GM12878 (cell line): ENCODE measurements around the gene PRKG1. TPM values are rescaled to one million over a fixed set of nuclear protein-coding genes. Genes with fewer than 3 reads are reported as not detected.

ENCODE experiments used
- ATAC-seq: fragments of 200-7000 bp; cut with Tn5 transposase; 3 replicates; pipeline ENCODE4 v1.9.1; 2020; ENCODE audit warnings: mild to moderate bottlenecking, moderate library complexity
- BruUV-seq: library from RNA; stranded (reverse); fragments of 400-500 nt; replicated peaks from 2 replicates; lab custom pipeline; 2021; lab: Mats Ljungman, UMichigan
- CTCF ChIA-PET: fragments of 300-600 bp; sonication (Branson Sonifier 250); formaldehyde crosslinking; extraction: SDS; loops from one replicate; lab custom pipeline; 2021; ENCODE audit warnings: inconsistent platforms; lab: Yijun Ruan, JAX
- POLR2A ChIA-PET: fragments of 350-600 bp; formaldehyde crosslinking; extraction: SDS; loops from one replicate; lab custom pipeline; 2021; ENCODE audit warnings: inconsistent platforms; lab: Charles Lee
- RAD21 ChIA-PET: fragments of 300-600 bp; sonication (Branson Sonifier 250); formaldehyde crosslinking; loops from one replicate; lab custom pipeline; 2023; ENCODE audit warnings: antibody characterized with exemption; ENCODE audit not compliant: unreplicated experiment; lab: Charles Lee
- SMC1A ChIA-PET: fragments of 300-600 bp; sonication (Branson Sonifier 250); formaldehyde crosslinking; loops from one replicate; lab custom pipeline; 2023; ENCODE audit not compliant: unreplicated experiment, uncharacterized antibody; lab: Charles Lee
- DNase-seq: peaks from one replicate; pipeline ENCODE4 v3.0.0-alpha.2; 2011; ENCODE audit warnings: low read depth, low spot score
- FAIRE-seq: peaks from 3 replicates; lab custom pipeline; 2011; peaks lifted over from hg19 to GRCh38; lab: Jason Lieb, UNC
- H2AFZ ChIP-seq: 2 replicates; pipeline ENCODE4 v1.6.0; 2011; ENCODE audit warnings: low read depth, low read length, control low read depth; ENCODE audit not compliant: control insufficient read depth
- H3K27ac ChIP-seq: 2 replicates; pipeline ENCODE4 v1.5.1; 2011; ENCODE audit warnings: control low read depth; ENCODE audit not compliant: control insufficient read depth, insufficient read depth
- H3K27me3 ChIP-seq, 2 experiments: replicated peaks in 1 of 2; 2 replicates each; pipeline versions ENCODE4 v1.6.0 to v1.6.1; 2011; ENCODE audit warnings: low read length in 1 of 2; ENCODE audit not compliant: control insufficient read depth in 2 of 2, insufficient read depth in 2 of 2
- H3K36me3 ChIP-seq, 2 experiments: 2 replicates each; pipeline ENCODE4 v1.5.1; 2011; ENCODE audit warnings: low read length in 1 of 2; ENCODE audit not compliant: control insufficient read depth in 2 of 2, insufficient read depth in 2 of 2
- H3K4me1 ChIP-seq: 2 replicates; pipeline ENCODE4 v1.6.1; 2011; ENCODE audit warnings: mild to moderate bottlenecking, low read length, moderate library complexity, mixed read lengths; ENCODE audit not compliant: control insufficient read depth, insufficient read depth
- H3K4me2 ChIP-seq: 2 replicates; pipeline ENCODE4 v1.6.0; 2011; ENCODE audit warnings: control low read depth; ENCODE audit not compliant: control insufficient read depth, insufficient read depth
- H3K4me3 ChIP-seq: fragments of 200-600 bp; sonication (generic); 2 replicates; pipeline ENCODE4 v1.5.1; 2016
- H3K79me2 ChIP-seq: 2 replicates; pipeline ENCODE4 v1.6.0; 2011; ENCODE audit warnings: low read length; ENCODE audit not compliant: control insufficient read depth, insufficient read depth
- H3K9ac ChIP-seq: 2 replicates; pipeline ENCODE4 v1.8.0; 2011; ENCODE audit warnings: low read length, control low read depth, mixed read lengths; ENCODE audit not compliant: control insufficient read depth, insufficient read depth
- H3K9me3 ChIP-seq: replicated peaks from 3 replicates; pipeline ENCODE4 v1.5.1; 2011; ENCODE audit warnings: mild to moderate bottlenecking, low read length; ENCODE audit not compliant: control insufficient read depth, insufficient read depth
- H4K20me1 ChIP-seq: 2 replicates; pipeline ENCODE4 v1.6.0; 2011; ENCODE audit not compliant: control insufficient read depth, insufficient read depth
- BCL11A ChIP-seq: IDR thresholded peaks from 2 replicates; pipeline ENCODE4 v1.6.1; 2011; ENCODE audit warnings: low read depth, low read length
- FOS ChIP-seq: IDR thresholded peaks from 3 replicates; pipeline ENCODE4 v1.6.1; 2011; ENCODE audit warnings: borderline replicate concordance; ENCODE audit not compliant: insufficient read length; ENCODE audit errors: extremely low read depth
- HCFC1 ChIP-seq: fragments of 150-350 bp; IDR thresholded peaks from 2 replicates; pipeline ENCODE4 v1.6.1; 2014; ENCODE audit warnings: low read length
- HDAC2 ChIP-seq: fragments of 200-600 bp; sonication (generic); IDR thresholded peaks from 2 replicates; pipeline ENCODE4 v1.6.1; 2017
- NFIC ChIP-seq: IDR thresholded peaks from 2 replicates; pipeline ENCODE4 v1.6.1; 2012; ENCODE audit warnings: low read depth, mild to moderate bottlenecking, inconsistent platforms, low read length, moderate library complexity
- NFXL1 ChIP-seq: fragments of 450-650 bp; IDR thresholded peaks from 2 replicates; pipeline ENCODE4 v1.6.1; 2017; ENCODE audit warnings: antibody characterized with exemption, mild to moderate bottlenecking, borderline replicate concordance
- SUZ12 ChIP-seq: fragments of 200-600 bp; sonication (generic); IDR thresholded peaks from one replicate; pipeline ENCODE4 v1.6.1; 2018; ENCODE audit warnings: antibody characterized with exemption, mild to moderate bottlenecking; ENCODE audit not compliant: unreplicated experiment
- TAF1 ChIP-seq: IDR thresholded peaks from 2 replicates; pipeline ENCODE4 v1.6.1; 2011; ENCODE audit warnings: mild to moderate bottlenecking, low read depth, low read length, borderline replicate concordance
- ZNF217 ChIP-seq: fragments of 450-650 bp; IDR thresholded peaks from 2 replicates; pipeline ENCODE4 v1.6.1; 2017; ENCODE audit warnings: antibody characterized with exemption, mild to moderate bottlenecking
- ZNF274 ChIP-seq: IDR thresholded peaks from one replicate; pipeline ENCODE4 v1.8.0; 2011; ENCODE audit not compliant: insufficient read length, insufficient read depth
- WGBS: methylation state at CpG from one replicate; pipeline ENCODE4 v1.1.6; 2016; ENCODE audit warnings: low lambda C conversion rate; ENCODE audit not compliant: insufficient replicate concordance, insufficient coverage; ENCODE audit errors: missing lambda C conversion rate; 5-methylcytosine and 5-hydroxymethylcytosine counted together
- in situ Hi-C: fragments of 300-500 bp; cut with MboI; formaldehyde crosslinking; loops from 9 replicates; pipeline ENCODE4 v1.14.3; 2018; ENCODE audit warnings: mixed read lengths
- intact Hi-C: fragments of 100-400 bp; cut with micrococcal nuclease; formaldehyde crosslinking; loops from one replicate; pipeline ENCODE4 v1.14.2; 2022; ENCODE audit not compliant: unreplicated experiment
- polyA plus RNA-seq, 11 experiments: library from polyadenylated mRNA; depleted of rRNA in 4 of 11; unstranded in 6 of 11; stranded (reverse) in 5 of 11; fragments of >200 nt; fragmentation: Nextera tagmentation in 4 of 11; fragmentation: Illumina TruSeq in 1 of 11; extraction: Ambion mirVana in 4 of 11; extraction: Trizol in 1 of 11; gene quantifications; 1 replicate in 1 of 11; 2 replicates in 10 of 11; pipeline versions ENCODE4 v1.2.1 to v1.2.3, GENCODE V29; 2011 to 2016; ENCODE audit warnings: inconsistent platforms in 2 of 11, missing spikeins in 2 of 11, low read depth in 1 of 11
- total RNA-seq, 4 experiments: library from RNA; depleted of rRNA in 3 of 4; stranded (reverse); fragments of >200 nt in 3 of 4; fragmentation: Illumina TruSeq in 1 of 4; extraction: Trizol in 1 of 4; gene quantifications; 2 replicates each; pipeline versions ENCODE4 v1.2.1 to v1.2.3, GENCODE V29; 2013 to 2021
- TF ChIP-seq, protein P1 (sequence below): fragments of 450-650 bp; formaldehyde crosslinking; IDR thresholded peaks from 2 replicates; pipeline ENCODE4 v1.5.0; 2022; ENCODE audit warnings: mild to moderate bottlenecking, missing genetic modification characterization

Gene PRKG1
- total and polyA plus RNA-seq, 10 of the 15 experiments (the other 5 are each of a cell fraction or from before 2014, with no cell fraction given), result 0.04 to 0.05 TPM; not detected in 8

GRCh38 chr10:51935341-51935740 lies 861.1 kb downstream of the PRKG1 start:
- intact Hi-C loops, result no loop called here
- H4K20me1 ChIP-seq, result no peaks in the 10 kb centered on the region
- H3K79me2 ChIP-seq, result no peaks in the 10 kb centered on the region
- in situ Hi-C loops, result no loop called here
- FAIRE-seq, result no peak
- H2AFZ ChIP-seq, result no peak overlapping the region
- WGBS, result 45% methylated on average over 5 of the region's 5 CpGs
- no peaks in the 10 kb centered on the region for H3K4me1 ChIP-seq
- no peak for DNase-seq
- no peaks in the 10 kb centered on the region for H3K9me3 ChIP-seq
- no TSS peak for BruUV-seq
- H3K36me3 ChIP-seq, result no peaks in the 10 kb centered on the region
- H3K4me3 ChIP-seq, result no peak overlapping the region
- H3K4me2 ChIP-seq, result no peak overlapping the region
- SMC1A ChIA-PET, result no interaction called here
- no peak overlapping the region for H3K9ac ChIP-seq
- no peak for ATAC-seq
- no peak overlapping the region for H3K27ac ChIP-seq
- TF ChIP-seq ZNF274, result no peak
- TF ChIP-seq BCL11A, result no peak
- no peak for TF ChIP-seq ZNF217
- no peak for TF ChIP-seq HCFC1
- no peak for TF ChIP-seq FOS
- TF ChIP-seq, protein P1, sequence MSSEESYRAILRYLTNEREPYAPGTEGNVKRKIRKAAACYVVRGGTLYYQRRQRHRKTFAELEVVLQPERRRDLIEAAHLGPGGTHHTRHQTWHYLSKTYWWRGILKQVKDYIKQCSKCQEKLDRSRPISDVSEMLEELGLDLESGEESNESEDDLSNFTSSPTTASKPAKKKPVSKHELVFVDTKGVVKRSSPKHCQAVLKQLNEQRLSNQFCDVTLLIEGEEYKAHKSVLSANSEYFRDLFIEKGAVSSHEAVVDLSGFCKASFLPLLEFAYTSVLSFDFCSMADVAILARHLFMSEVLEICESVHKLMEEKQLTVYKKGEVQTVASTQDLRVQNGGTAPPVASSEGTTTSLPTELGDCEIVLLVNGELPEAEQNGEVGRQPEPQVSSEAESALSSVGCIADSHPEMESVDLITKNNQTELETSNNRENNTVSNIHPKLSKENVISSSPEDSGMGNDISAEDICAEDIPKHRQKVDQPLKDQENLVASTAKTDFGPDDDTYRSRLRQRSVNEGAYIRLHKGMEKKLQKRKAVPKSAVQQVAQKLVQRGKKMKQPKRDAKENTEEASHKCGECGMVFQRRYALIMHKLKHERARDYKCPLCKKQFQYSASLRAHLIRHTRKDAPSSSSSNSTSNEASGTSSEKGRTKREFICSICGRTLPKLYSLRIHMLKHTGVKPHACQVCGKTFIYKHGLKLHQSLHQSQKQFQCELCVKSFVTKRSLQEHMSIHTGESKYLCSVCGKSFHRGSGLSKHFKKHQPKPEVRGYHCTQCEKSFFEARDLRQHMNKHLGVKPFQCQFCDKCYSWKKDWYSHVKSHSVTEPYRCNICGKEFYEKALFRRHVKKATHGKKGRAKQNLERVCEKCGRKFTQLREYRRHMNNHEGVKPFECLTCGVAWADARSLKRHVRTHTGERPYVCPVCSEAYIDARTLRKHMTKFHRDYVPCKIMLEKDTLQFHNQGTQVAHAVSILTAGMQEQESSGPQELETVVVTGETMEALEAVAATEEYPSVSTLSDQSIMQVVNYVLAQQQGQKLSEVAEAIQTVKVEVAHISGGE (CRISPR knock-in tag), result no peak
- TF ChIP-seq NFIC, result no peak
- no peak for TF ChIP-seq SUZ12
- TF ChIP-seq TAF1, result no peak
- TF ChIP-seq HDAC2, result no peak
- TF ChIP-seq NFXL1, result no peak
- TF ChIP-seq, all 136 proteins: peak for 0
- ChIA-PET POLR2A (no interaction called here), CTCF (no interaction called here), RAD21 (no interaction called here)
- no peaks in the 10 kb centered on the region for H3K27me3 ChIP-seq
